Activated T-helper 17 cell treated with anti-CD3 and anti-CD28 coated beads, Interleukin-2, amount 50 U/mL, for 72 hours (primary cell): ENCODE data around the gene ALDH3B2. TPM values are rescaled to one million over a fixed set of nuclear protein-coding genes. Genes with fewer than 3 reads are reported as not detected.

Source experiments
- ATAC-seq: fragments of 150-1000 bp; cut with Tn5 transposase; replicated peaks from 2 replicates; pipeline ENCODE4 v1.10.0; 2021; ENCODE audit warnings: mild to moderate bottlenecking, moderate library complexity
- H3K27ac Mint-ChIP-seq: one replicate; pipeline ENCODE4 v1.8.0; 2022; ENCODE audit warnings: mixed read lengths
- H3K27me3 Mint-ChIP-seq: one replicate; pipeline ENCODE4 v1.8.0; 2022; ENCODE audit warnings: mixed read lengths
- H3K36me3 Mint-ChIP-seq: one replicate; pipeline ENCODE4 v1.8.0; 2022; ENCODE audit warnings: low read depth, mild to moderate bottlenecking, mixed read lengths
- H3K4me1 Mint-ChIP-seq: one replicate; pipeline ENCODE4 v1.8.0; 2022; ENCODE audit warnings: mixed read lengths
- H3K4me3 Mint-ChIP-seq: one replicate; pipeline ENCODE4 v1.8.0; 2022; ENCODE audit warnings: mild to moderate bottlenecking, mixed read lengths
- H3K9me3 Mint-ChIP-seq: one replicate; pipeline ENCODE4 v1.8.0; 2022; ENCODE audit warnings: mixed read lengths
- total RNA-seq, 2 donors: library from RNA; stranded (reverse); gene quantifications; one replicate each; pipeline ENCODE4 v1.2.3, GENCODE V29; 2022

Gene ALDH3B2
- total RNA-seq, 2 donors from 2014 or later: not detected

- H3K4me1 Mint-ChIP-seq: no peaks in the 10 kb centered on the region
- H3K9me3 Mint-ChIP-seq: no peaks in the 10 kb centered on the region
- ATAC-seq: no peak
- peaks cover 3% of the 10 kb centered on the region for H3K27me3 Mint-ChIP-seq
- H3K36me3 Mint-ChIP-seq: no peaks in the 10 kb centered on the region
- H3K4me3 Mint-ChIP-seq: no peak overlapping the region
- H3K27ac Mint-ChIP-seq: no peak overlapping the region
Observed at GRCh38 chr11:67634366-67635230, 39.8 kb downstream of the ALDH3B2 start.

- peaks cover 3% of the 10 kb centered on the region for H3K27me3 Mint-ChIP-seq
- no peaks in the 10 kb centered on the region for H3K9me3 Mint-ChIP-seq
- no peak overlapping the region for H3K4me3 Mint-ChIP-seq
- no peaks in the 10 kb centered on the region for H3K36me3 Mint-ChIP-seq
- no peak overlapping the region for H3K27ac Mint-ChIP-seq
- no peaks in the 10 kb centered on the region for H3K4me1 Mint-ChIP-seq
- no peak for ATAC-seq
Observed at GRCh38 chr11:67633758-67634365, 40.6 kb downstream of the ALDH3B2 start.

GRCh38 chr11:67632982-67633755 lies 41.3 kb downstream of the ALDH3B2 start:
- Mint-ChIP-seq H3K4me1 (no peaks in the 10 kb centered on the region), H3K36me3 (no peaks in the 10 kb centered on the region), H3K4me3 (no peak overlapping the region), H3K27ac (no peak overlapping the region), H3K27me3 (no peaks in the 10 kb centered on the region), H3K9me3 (no peaks in the 10 kb centered on the region)
- no peak for ATAC-seq

GRCh38 chr11:67632175-67632981 lies 42.0 kb downstream of the ALDH3B2 start:
- no peaks in the 10 kb centered on the region for H3K36me3 Mint-ChIP-seq
- no peak for ATAC-seq
- peak overlapping the region; percentile 38 for H3K4me3 Mint-ChIP-seq
- no peaks in the 10 kb centered on the region for H3K4me1 Mint-ChIP-seq
- no peaks in the 10 kb centered on the region for H3K9me3 Mint-ChIP-seq
- H3K27ac Mint-ChIP-seq: peak overlapping the region; percentile 43
- H3K27me3 Mint-ChIP-seq: no peaks in the 10 kb centered on the region

- no peaks in the 10 kb centered on the region for H3K9me3 Mint-ChIP-seq
- H3K36me3 Mint-ChIP-seq: no peaks in the 10 kb centered on the region
- no peaks in the 10 kb centered on the region for H3K4me1 Mint-ChIP-seq
- no peaks in the 10 kb centered on the region for H3K27me3 Mint-ChIP-seq
- ATAC-seq: no peak
- peak overlapping the region; percentile 38 for H3K4me3 Mint-ChIP-seq
- peak overlapping the region; percentile 43 for H3K27ac Mint-ChIP-seq
Observed at GRCh38 chr11:67631853-67632174, 42.6 kb downstream of the ALDH3B2 start.

- no peaks in the 10 kb centered on the region for H3K36me3 Mint-ChIP-seq
- H3K4me1 Mint-ChIP-seq: no peaks in the 10 kb centered on the region
- no peak for ATAC-seq
- H3K9me3 Mint-ChIP-seq: no peaks in the 10 kb centered on the region
- H3K27me3 Mint-ChIP-seq: no peaks in the 10 kb centered on the region
- peak overlapping the region; percentile 84 for H3K4me3 Mint-ChIP-seq
- H3K27ac Mint-ChIP-seq: no peak overlapping the region
Observed at GRCh38 chr11:67631411-67631810, 43.0 kb downstream of the ALDH3B2 start.

GRCh38 chr11:67630943-67631331 lies 43.5 kb downstream of the ALDH3B2 start:
- Mint-ChIP-seq H3K27ac (peak overlapping the region; percentile 89), H3K36me3 (no peaks in the 10 kb centered on the region)

GRCh38 chr11:67630228-67630942 lies 44.0 kb downstream of the ALDH3B2 start:
- H3K27me3 Mint-ChIP-seq: no peaks in the 10 kb centered on the region
- H3K9me3 Mint-ChIP-seq: no peaks in the 10 kb centered on the region
- no peaks in the 10 kb centered on the region for H3K36me3 Mint-ChIP-seq
- peak; percentile 83 for ATAC-seq
- H3K4me1 Mint-ChIP-seq: no peaks in the 10 kb centered on the region
- H3K27ac Mint-ChIP-seq: peak overlapping the region; percentile 89
- peak overlapping the region; percentile 84 for H3K4me3 Mint-ChIP-seq

More at GRCh38 chr11:67630943-67631331, 43.5 kb downstream of the ALDH3B2 start:
- Mint-ChIP-seq H3K4me1 (no peaks in the 10 kb centered on the region), H3K27me3 (no peaks in the 10 kb centered on the region), H3K9me3 (no peaks in the 10 kb centered on the region), H3K4me3 (peak overlapping the region; percentile 84)
- no peak for ATAC-seq

GRCh38 chr11:67629386-67630227 lies 44.8 kb downstream of the ALDH3B2 start, which contains the start of gene NUDT8:
TSS of gene NUDT8 (minus strand) at chr11:67629937. CDS start at chr11:67629911, 26 bp downstream.
- Mint-ChIP-seq H3K36me3 (no peaks in the 10 kb centered on the region), H3K27ac (peak within 1 kb of the TSS; percentile 89), H3K4me1 (no peaks in the 10 kb centered on the region), H3K9me3 (no peaks in the 10 kb centered on the region), H3K27me3 (no peaks in the 10 kb centered on the region), H3K4me3 (peak within 1 kb of the TSS; percentile 84)
- peak; percentile 70 for ATAC-seq

GRCh38 chr11:67628710-67629385 lies 45.6 kb downstream of the ALDH3B2 start:
- no peaks in the 10 kb centered on the region for H3K4me1 Mint-ChIP-seq
- no peaks in the 10 kb centered on the region for H3K36me3 Mint-ChIP-seq
- ATAC-seq: no peak
- no peaks in the 10 kb centered on the region for H3K27me3 Mint-ChIP-seq
- H3K4me3 Mint-ChIP-seq: peak overlapping the region; percentile 84
- H3K9me3 Mint-ChIP-seq: no peaks in the 10 kb centered on the region
- H3K27ac Mint-ChIP-seq: peak overlapping the region; percentile 59

- Mint-ChIP-seq H3K36me3 (no peaks in the 10 kb centered on the region), H3K4me1 (no peaks in the 10 kb centered on the region), H3K27me3 (no peaks in the 10 kb centered on the region), H3K9me3 (no peaks in the 10 kb centered on the region), H3K27ac (no peak overlapping the region), H3K4me3 (peak overlapping the region; percentile 84)
- no peak for ATAC-seq
Observed at GRCh38 chr11:67627812-67628624, 46.4 kb downstream of the ALDH3B2 start.

- Mint-ChIP-seq H3K27me3 (no peaks in the 10 kb centered on the region), H3K36me3 (no peaks in the 10 kb centered on the region), H3K27ac (no peak overlapping the region), H3K4me3 (peak overlapping the region; percentile 84), H3K9me3 (no peaks in the 10 kb centered on the region), H3K4me1 (no peaks in the 10 kb centered on the region)
- no peak for ATAC-seq
Observed at GRCh38 chr11:67627441-67627811, 47.0 kb downstream of the ALDH3B2 start.
